Neural cell (in vitro differentiated cells): Measurements from ENCODE around the gene TSPAN7.

Experiments used
- EP300 ChIP-seq: fragments of 450-650 bp; conservative IDR thresholded peaks from 2 replicates; pipeline ENCODE4 v1.6.1; 2014; ENCODE audit warnings: antibody characterized with exemption, mild to moderate bottlenecking, moderate library complexity; ENCODE audit not compliant: poor library complexity, severe bottlenecking
- EZH2 ChIP-seq: fragments of 200-600, 300-800 bp; shearing (Covaris generic), sonication (generic); IDR thresholded peaks from 2 replicates; pipeline ENCODE4 v1.6.1; 2014; ENCODE audit warnings: antibody characterized with exemption, low read length, borderline replicate concordance, mild to moderate bottlenecking; ENCODE audit not compliant: insufficient read depth, poor library complexity, severe bottlenecking
- MXI1 ChIP-seq: fragments of 450-650 bp; conservative IDR thresholded peaks from 2 replicates; pipeline ENCODE4 v1.6.1; 2014; ENCODE audit warnings: antibody characterized with exemption, mild to moderate bottlenecking; ENCODE audit not compliant: poor library complexity, severe bottlenecking
- POLR2AphosphoS5 ChIP-seq: IDR thresholded peaks from 2 replicates; pipeline ENCODE4 v1.6.1; 2012
- RAD21 ChIP-seq: fragments of 450-650 bp; conservative IDR thresholded peaks from 2 replicates; pipeline ENCODE4 v1.6.1; 2014; ENCODE audit warnings: antibody characterized with exemption, mild to moderate bottlenecking, moderate library complexity
- SMC3 ChIP-seq: fragments of 450-650 bp; conservative IDR thresholded peaks from 2 replicates; pipeline ENCODE4 v1.6.1; 2014; ENCODE audit warnings: antibody characterized with exemption, mild to moderate bottlenecking, moderate library complexity; ENCODE audit not compliant: poor library complexity
- TAF1 ChIP-seq: IDR thresholded peaks from 2 replicates; pipeline ENCODE4 v1.6.1; 2012; ENCODE audit warnings: low read depth
- TF ChIP-seq, protein P1 (sequence below): fragments of 450-650 bp; IDR thresholded peaks from 2 replicates; pipeline ENCODE4 v1.5.1; 2014; ENCODE audit warnings: antibody characterized with exemption, mild to moderate bottlenecking, moderate library complexity; ENCODE audit not compliant: poor library complexity, severe bottlenecking

DNA sequence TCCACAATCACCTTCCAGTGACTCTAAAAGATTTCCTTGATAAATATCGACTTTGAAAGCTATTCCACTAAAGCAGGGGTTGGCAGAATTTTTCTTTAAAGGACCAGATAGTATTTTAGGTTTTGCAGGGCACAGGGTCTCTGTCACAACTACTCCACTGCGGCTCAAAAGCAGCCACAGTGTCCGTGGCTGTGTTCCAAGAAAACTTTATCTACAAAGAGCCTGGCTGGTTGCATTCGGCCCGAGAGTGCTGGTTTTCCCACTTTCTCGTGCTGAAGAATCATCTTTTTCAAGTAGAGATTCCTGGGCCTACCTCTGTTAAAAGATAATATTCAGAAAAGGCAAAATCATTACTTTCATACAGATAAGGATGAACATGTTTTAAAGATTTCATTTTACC is 55.6 kb downstream of the TSPAN7 start:
- TF ChIP-seq, protein P1, sequence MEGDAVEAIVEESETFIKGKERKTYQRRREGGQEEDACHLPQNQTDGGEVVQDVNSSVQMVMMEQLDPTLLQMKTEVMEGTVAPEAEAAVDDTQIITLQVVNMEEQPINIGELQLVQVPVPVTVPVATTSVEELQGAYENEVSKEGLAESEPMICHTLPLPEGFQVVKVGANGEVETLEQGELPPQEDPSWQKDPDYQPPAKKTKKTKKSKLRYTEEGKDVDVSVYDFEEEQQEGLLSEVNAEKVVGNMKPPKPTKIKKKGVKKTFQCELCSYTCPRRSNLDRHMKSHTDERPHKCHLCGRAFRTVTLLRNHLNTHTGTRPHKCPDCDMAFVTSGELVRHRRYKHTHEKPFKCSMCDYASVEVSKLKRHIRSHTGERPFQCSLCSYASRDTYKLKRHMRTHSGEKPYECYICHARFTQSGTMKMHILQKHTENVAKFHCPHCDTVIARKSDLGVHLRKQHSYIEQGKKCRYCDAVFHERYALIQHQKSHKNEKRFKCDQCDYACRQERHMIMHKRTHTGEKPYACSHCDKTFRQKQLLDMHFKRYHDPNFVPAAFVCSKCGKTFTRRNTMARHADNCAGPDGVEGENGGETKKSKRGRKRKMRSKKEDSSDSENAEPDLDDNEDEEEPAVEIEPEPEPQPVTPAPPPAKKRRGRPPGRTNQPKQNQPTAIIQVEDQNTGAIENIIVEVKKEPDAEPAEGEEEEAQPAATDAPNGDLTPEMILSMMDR: no peak
- TF ChIP-seq EZH2 (no peak), RAD21 (no peak), POLR2AphosphoS5 (no peak), TAF1 (no peak), EP300 (no peak), MXI1 (no peak), SMC3 (no peak)
